ENCODE data around the gene RPL15.
"Not testable (repeated sequence)": the region's sequence is repeated elsewhere in the genome, so short reads cannot be mapped to it uniquely, and the experiment has no call there.

Gene RPL15

GRCh38 chr3:23915537-23916108 is 1.3 kb upstream of the RPL15 start:
- DNase-seq (ENCODE audit: low read depth in 1 of 2, low spot score in 1 of 2): no peak
- Histone ChIP-seq H3K27me3 (ENCODE audit: insufficient read depth, poor library complexity, severe bottlenecking) (no peaks in the 10 kb centered on the region), H3K4me3 (replicated peaks; ENCODE audit: insufficient read depth, low read length) (peak overlapping the region; percentile 87), H3K27ac (replicated peaks) (peak overlapping the region; percentile 93; the same call in 1 of the 2 replicates)
- peak; percentile 46; the same call in 1 of the 2 replicates for TF ChIP-seq SPI1 (IDR thresholded peaks at IDR 0.05; ENCODE audit: borderline replicate concordance, low read depth)
- no peak for TF ChIP-seq GABPA (IDR thresholded peaks at IDR 0.05; ENCODE audit: low read depth)

DNA sequence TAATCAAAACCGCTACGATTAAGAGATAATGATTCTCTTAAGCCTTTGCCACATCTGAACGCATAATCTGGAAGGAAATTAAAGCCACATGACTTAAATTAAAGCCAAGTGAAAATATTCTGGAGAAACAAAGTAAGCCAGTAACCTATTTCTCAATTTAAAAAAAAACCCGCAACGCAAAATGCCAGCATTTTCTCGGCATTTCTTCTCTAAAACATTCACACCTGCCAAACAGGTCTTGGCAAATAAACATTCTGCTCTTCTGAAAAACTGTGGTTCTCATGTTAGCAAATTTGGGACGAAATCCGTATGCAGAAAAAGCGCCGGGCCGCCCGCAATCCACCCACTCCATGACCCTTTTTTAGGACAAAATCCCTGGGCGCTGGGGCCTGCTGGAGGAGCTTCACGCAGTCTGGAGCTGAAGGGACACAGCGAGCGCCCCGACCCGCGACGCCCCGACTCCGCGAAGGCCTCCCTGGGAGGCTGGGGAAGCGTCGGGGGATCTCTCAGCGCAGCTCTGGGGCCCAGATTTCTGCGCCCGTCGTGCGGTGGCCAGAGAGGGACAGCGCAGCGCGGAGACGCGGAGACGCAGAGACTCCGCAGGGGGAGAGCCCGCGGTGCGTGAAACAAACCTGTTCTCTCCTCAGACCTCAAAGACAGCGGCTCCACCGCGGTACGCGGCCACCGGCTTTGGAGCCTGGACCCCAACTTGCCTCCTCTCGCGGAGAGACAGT is 613 bp upstream of the RPL15 start:
- TF ChIP-seq, protein P1, sequence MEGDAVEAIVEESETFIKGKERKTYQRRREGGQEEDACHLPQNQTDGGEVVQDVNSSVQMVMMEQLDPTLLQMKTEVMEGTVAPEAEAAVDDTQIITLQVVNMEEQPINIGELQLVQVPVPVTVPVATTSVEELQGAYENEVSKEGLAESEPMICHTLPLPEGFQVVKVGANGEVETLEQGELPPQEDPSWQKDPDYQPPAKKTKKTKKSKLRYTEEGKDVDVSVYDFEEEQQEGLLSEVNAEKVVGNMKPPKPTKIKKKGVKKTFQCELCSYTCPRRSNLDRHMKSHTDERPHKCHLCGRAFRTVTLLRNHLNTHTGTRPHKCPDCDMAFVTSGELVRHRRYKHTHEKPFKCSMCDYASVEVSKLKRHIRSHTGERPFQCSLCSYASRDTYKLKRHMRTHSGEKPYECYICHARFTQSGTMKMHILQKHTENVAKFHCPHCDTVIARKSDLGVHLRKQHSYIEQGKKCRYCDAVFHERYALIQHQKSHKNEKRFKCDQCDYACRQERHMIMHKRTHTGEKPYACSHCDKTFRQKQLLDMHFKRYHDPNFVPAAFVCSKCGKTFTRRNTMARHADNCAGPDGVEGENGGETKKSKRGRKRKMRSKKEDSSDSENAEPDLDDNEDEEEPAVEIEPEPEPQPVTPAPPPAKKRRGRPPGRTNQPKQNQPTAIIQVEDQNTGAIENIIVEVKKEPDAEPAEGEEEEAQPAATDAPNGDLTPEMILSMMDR (IDR thresholded peaks at IDR 0.05; ENCODE audit: insufficient read depth, low read length): no peak
- TF ChIP-seq GABPA (IDR thresholded peaks at IDR 0.05; ENCODE audit: low read depth): no peak
- TF ChIP-seq SPI1 (IDR thresholded peaks at IDR 0.05; ENCODE audit: borderline replicate concordance, low read depth): no peak
- no peak for TF ChIP-seq POLR2AphosphoS5 (IDR thresholded peaks at IDR 0.05; ENCODE audit: low read depth)
- TF ChIP-seq, protein P2, sequence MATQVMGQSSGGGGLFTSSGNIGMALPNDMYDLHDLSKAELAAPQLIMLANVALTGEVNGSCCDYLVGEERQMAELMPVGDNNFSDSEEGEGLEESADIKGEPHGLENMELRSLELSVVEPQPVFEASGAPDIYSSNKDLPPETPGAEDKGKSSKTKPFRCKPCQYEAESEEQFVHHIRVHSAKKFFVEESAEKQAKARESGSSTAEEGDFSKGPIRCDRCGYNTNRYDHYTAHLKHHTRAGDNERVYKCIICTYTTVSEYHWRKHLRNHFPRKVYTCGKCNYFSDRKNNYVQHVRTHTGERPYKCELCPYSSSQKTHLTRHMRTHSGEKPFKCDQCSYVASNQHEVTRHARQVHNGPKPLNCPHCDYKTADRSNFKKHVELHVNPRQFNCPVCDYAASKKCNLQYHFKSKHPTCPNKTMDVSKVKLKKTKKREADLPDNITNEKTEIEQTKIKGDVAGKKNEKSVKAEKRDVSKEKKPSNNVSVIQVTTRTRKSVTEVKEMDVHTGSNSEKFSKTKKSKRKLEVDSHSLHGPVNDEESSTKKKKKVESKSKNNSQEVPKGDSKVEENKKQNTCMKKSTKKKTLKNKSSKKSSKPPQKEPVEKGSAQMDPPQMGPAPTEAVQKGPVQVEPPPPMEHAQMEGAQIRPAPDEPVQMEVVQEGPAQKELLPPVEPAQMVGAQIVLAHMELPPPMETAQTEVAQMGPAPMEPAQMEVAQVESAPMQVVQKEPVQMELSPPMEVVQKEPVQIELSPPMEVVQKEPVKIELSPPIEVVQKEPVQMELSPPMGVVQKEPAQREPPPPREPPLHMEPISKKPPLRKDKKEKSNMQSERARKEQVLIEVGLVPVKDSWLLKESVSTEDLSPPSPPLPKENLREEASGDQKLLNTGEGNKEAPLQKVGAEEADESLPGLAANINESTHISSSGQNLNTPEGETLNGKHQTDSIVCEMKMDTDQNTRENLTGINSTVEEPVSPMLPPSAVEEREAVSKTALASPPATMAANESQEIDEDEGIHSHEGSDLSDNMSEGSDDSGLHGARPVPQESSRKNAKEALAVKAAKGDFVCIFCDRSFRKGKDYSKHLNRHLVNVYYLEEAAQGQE (IDR thresholded peaks at IDR 0.05; ENCODE audit: insufficient replicate concordance, low read depth): no peak
- H3K27me3 ChIP-seq (ENCODE audit: insufficient read depth, poor library complexity, severe bottlenecking): no peaks in the 10 kb centered on the region
- H3K27ac ChIP-seq (replicated peaks): peak overlapping the region; percentile 93
- H3K4me3 ChIP-seq (replicated peaks; ENCODE audit: insufficient read depth, low read length): peak overlapping the region; percentile 87
- no peak for DNase-seq (ENCODE audit: low read depth in 1 of 2, low spot score in 1 of 2)

GRCh38 chr3:23917679-23918303 is 859 bp downstream of the RPL15 start:
- Histone ChIP-seq H3K27ac (replicated peaks) (peak overlapping the region; percentile 93), H3K4me3 (replicated peaks; ENCODE audit: insufficient read depth, low read length) (peak overlapping the region; percentile 87)
- not testable (repeated sequence) for H3K27me3 ChIP-seq (ENCODE audit: insufficient read depth, poor library complexity, severe bottlenecking)
- DNase-seq (ENCODE audit: low read depth in 1 of 2, low spot score in 1 of 2): peak in 1 of 2 experiments; percentile 80

- H3K27ac ChIP-seq (replicated peaks): peak overlapping the region; percentile 93
- TF ChIP-seq POLR2AphosphoS5 (IDR thresholded peaks at IDR 0.05; ENCODE audit: low read depth): 0 out of 2 replicates have a peak, but pooled peaks have one; percentile 18
- not testable (repeated sequence) for H3K27me3 ChIP-seq (ENCODE audit: insufficient read depth, poor library complexity, severe bottlenecking); DNase-seq (ENCODE audit: low read depth in 1 of 2, low spot score in 1 of 2)
- H3K4me3 ChIP-seq (replicated peaks; ENCODE audit: insufficient read depth, low read length): peak overlapping the region; percentile 87
Measured at GRCh38 chr3:23918331-23918730, 1.4 kb downstream of the RPL15 start.

- Histone ChIP-seq H3K27ac (replicated peaks) (no peak overlapping the region), H3K27me3 (ENCODE audit: insufficient read depth, poor library complexity, severe bottlenecking) (no peaks in the 10 kb centered on the region), H3K4me3 (replicated peaks; ENCODE audit: insufficient read depth, low read length) (0 out of 2 replicates have a peak overlapping the region, but pooled peaks have one; percentile 87)
- TF ChIP-seq, protein P1 (IDR thresholded peaks at IDR 0.05; ENCODE audit: insufficient read depth, low read length): no peak
- TF ChIP-seq, protein P2 (IDR thresholded peaks at IDR 0.05; ENCODE audit: insufficient replicate concordance, low read depth): no peak
- TF ChIP-seq SPI1 (IDR thresholded peaks at IDR 0.05; ENCODE audit: borderline replicate concordance, low read depth) (no peak), POLR2AphosphoS5 (IDR thresholded peaks at IDR 0.05; ENCODE audit: low read depth) (no peak), GABPA (IDR thresholded peaks at IDR 0.05; ENCODE audit: low read depth) (no peak)
- no peak for DNase-seq (ENCODE audit: low read depth in 1 of 2, low spot score in 1 of 2)
Measured at GRCh38 chr3:23919628-23920027, 2.7 kb downstream of the RPL15 start.

Measured in HL-60 (cell line).